Stimulated activated effector memory CD8-positive, alpha-beta T cell treated with anti-CD3 and anti-CD28 coated beads, Interleukin-12 subunit alpha, Interleukin-12 subunit beta, amount 100 ng/mL, for 72 hours (primary cell): Measurements from ENCODE around the gene NELL2.
A peak's percentile ranks its signal among the peaks of the same experiment; 100 is the strongest.
"Not testable (repeated sequence)": the region's sequence is repeated elsewhere in the genome, so short reads cannot be mapped to it uniquely, and the experiment has no call there.

ENCODE experiments used
- ATAC-seq: fragments of 150-1000 bp; cut with Tn5 transposase; 2 replicates; pipeline ENCODE4 v1.10.0; 2021
- DNase-seq, 2 donors: peaks; one replicate each; pipeline ENCODE4 v3.0.0; 2021 to 2022; ENCODE audit warnings: low spot score in 2 of 2
- H3K27ac Mint-ChIP-seq: one replicate; pipeline ENCODE4 v1.8.0; 2022; ENCODE audit warnings: mild to moderate bottlenecking, mixed read lengths
- H3K36me3 Mint-ChIP-seq: one replicate; pipeline ENCODE4 v1.8.0; 2022; ENCODE audit warnings: mild to moderate bottlenecking, mixed read lengths
- H3K4me1 Mint-ChIP-seq: one replicate; pipeline ENCODE4 v1.8.0; 2022; ENCODE audit warnings: mixed read lengths
- H3K4me3 Mint-ChIP-seq: one replicate; pipeline ENCODE4 v1.8.0; 2022; ENCODE audit warnings: mild to moderate bottlenecking, mixed read lengths
- H3K9me3 Mint-ChIP-seq: one replicate; pipeline ENCODE4 v1.8.0; 2022; ENCODE audit warnings: mixed read lengths

The NELL2 gene

DNA sequence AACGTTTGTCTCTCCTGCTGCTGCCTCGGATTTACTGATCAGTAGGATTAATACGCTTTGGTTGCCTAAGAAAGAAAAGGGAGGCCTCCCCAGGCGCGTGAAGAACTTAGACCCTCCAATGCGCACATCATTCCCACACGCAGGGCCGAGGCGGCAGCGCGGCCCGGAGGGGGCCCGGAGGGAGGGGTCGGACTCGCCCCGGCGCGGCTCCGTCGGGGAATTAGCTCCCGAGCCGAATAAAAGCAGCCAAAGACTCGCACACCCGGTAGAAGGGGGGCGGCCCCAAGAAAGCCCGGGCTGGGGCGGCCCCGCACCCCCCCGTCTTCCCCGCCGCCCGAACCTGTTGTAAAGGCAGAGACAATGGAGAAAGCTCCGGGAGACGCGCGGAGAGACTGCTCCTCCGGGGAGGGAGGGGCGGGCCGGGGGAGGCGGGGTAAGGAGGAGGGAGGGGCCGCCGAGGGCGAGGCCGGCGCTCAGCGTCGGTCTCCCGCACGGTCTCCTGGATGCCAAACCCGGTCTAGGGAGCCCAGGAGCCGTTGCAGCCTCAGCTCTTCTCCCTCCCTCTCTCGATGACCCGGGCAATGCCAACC lies at the start of gene NELL2:
NELL2 (minus strand) TSS at position 362 of the 590 bp plus-strand sequence. CDS start 446 bp downstream, outside the sequence.
- peak within 1 kb of the TSS; percentile 96 for H3K4me3 Mint-ChIP-seq
- peaks cover 20% of the 10 kb centered on the region for H3K4me1 Mint-ChIP-seq
- H3K27ac Mint-ChIP-seq, result peak within 1 kb of the TSS; percentile 61
- H3K9me3 Mint-ChIP-seq, result peaks cover 6% of the 10 kb centered on the region
- ATAC-seq (peak; percentile 88), DNase-seq (peak; percentile 36 to 73)
- H3K36me3 Mint-ChIP-seq, result no peaks in the 10 kb centered on the region

DNA sequence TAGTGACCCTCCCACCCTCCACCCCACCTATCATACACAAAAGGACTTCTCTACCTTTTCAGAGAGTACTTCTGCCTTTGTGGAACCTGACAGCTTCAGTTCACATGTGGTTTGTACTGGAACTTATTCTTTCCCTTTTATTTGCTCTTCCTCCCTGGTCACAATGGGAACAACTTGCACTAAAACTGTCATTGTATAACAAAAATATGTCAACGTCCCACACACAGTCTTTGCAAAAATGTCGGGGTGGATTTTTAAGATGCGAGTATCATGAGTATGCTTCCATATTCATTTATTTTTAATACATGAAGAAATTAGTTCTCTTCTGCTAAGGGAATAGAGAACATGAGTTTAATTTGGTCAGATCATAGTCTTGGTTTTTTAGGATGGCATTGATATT lies 45.6 kb upstream of the NELL2 start:
- DNase-seq, result no peak
- H3K36me3 Mint-ChIP-seq, result no peaks in the 10 kb centered on the region
- H3K9me3 Mint-ChIP-seq, result no peaks in the 10 kb centered on the region
- no peak overlapping the region for H3K4me3 Mint-ChIP-seq
- no peak overlapping the region for H3K27ac Mint-ChIP-seq
- ATAC-seq, result no peak
- H3K4me1 Mint-ChIP-seq, result no peaks in the 10 kb centered on the region

DNA sequence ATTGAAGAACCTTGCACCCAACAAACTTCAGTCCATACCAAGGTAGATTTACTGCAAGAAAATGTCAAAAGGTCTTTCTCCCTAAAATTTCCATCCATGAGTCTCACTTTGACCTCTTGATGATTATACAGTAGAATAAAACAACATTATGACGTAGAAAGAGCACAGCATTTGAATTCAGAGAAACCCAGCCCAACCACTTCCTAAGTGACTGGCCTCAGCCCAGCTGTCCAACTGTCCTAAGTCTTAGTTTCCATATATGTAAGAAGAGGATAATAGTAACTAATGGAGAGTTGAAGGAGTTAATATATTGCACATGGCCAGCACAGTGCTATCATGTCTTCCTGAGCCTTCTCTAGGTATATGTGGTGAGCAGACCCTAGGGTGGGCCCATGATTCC lies 41.0 kb upstream of the NELL2 start:
- ATAC-seq (no peak), DNase-seq (no peak)
- Mint-ChIP-seq H3K27ac (no peak overlapping the region), H3K9me3 (no peaks in the 10 kb centered on the region), H3K4me1 (no peaks in the 10 kb centered on the region), H3K36me3 (no peaks in the 10 kb centered on the region), H3K4me3 (no peak overlapping the region)

DNA sequence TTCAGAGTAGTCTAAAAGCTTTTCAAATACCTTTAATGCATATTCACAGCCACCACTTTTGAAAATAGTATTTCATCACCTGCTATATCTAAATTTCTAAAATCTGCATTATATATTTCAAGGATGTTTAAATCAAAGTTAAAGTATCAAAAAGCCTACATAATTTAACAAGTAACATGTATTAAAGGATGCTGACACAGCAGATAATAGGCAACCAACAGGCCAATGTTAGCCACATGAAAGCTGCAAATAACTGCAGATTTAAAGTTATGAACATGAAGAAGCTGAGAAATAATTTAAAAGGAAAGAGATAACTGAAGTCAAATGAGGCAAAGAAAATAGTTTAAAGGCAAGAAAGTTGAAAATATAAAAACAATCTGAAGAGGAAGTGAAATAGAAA lies 39.8 kb upstream of the NELL2 start:
- no peaks in the 10 kb centered on the region for H3K36me3 Mint-ChIP-seq
- H3K4me1 Mint-ChIP-seq, result no peaks in the 10 kb centered on the region
- H3K9me3 Mint-ChIP-seq, result no peaks in the 10 kb centered on the region
- no peak for DNase-seq
- no peak for ATAC-seq
- no peak overlapping the region for H3K4me3 Mint-ChIP-seq
- H3K27ac Mint-ChIP-seq, result no peak overlapping the region

DNA sequence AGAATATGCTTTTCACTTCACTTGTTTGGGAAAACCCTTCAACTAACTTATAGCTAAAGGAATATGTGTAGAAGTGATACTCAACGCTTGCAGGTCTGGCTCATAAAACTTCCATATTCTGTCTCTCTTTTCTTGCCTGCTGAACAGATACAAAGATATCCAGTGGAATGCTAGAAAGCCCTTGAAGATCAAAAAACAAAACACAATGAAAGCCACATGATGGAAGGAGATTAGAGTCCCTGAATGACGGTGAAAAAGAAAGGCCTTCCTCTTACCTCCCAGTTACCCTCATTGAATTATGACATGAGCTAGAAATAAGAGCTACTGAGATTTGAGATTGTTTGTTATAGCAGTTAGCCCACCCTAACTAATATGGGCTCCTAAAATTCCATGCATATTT lies 28.2 kb upstream of the NELL2 start:
- no peak for ATAC-seq
- peaks cover 5% of the 10 kb centered on the region for H3K9me3 Mint-ChIP-seq
- H3K4me3 Mint-ChIP-seq, result no peak overlapping the region
- H3K27ac Mint-ChIP-seq, result no peak overlapping the region
- no peak for DNase-seq
- no peaks in the 10 kb centered on the region for H3K36me3 Mint-ChIP-seq
- H3K4me1 Mint-ChIP-seq, result no peaks in the 10 kb centered on the region

DNA sequence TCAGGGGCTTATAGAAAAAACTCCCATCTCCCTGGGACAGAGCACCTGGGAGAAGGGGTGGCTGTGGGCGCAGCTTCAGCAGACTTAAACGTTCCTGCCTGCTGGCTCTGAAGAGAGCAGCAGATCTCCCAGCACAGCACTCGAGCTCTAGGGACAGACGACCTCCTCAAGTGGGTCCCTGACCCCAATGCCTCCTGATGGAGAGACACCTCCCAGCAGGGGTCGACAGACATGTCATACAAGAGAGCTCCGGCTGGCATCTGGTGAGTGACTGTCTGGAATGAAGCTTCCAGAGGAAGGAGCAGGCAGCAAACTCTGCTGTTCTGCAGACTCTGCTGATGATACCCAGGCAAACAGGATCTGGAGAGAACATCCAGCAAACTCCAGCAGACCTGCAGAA lies 22.0 kb upstream of the NELL2 start:
- not testable (repeated sequence) for H3K4me1 Mint-ChIP-seq, H3K4me3 Mint-ChIP-seq, DNase-seq, ATAC-seq, H3K36me3 Mint-ChIP-seq, H3K27ac Mint-ChIP-seq
- H3K9me3 Mint-ChIP-seq, result peaks cover 14% of the 10 kb centered on the region

DNA sequence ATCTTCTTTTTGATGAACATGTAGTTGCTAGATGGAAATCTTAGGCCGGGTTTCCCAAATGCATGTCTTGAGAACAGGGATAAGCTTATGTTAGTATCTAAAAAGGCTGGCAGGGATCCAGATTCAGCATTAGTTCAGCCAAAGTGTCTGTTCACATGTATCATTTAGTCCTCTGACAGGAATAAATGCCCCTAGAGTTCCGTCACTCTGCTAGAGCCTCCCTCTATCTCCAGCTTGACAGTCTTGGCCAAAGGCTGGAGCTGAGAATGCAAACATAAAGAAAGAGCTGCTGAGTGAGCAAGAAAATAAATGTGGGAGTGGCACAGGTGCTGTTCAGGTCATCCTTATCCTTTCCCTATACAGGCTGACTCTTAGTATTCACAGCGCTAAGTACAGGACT lies 13.8 kb upstream of the NELL2 start:
- no peak overlapping the region for H3K27ac Mint-ChIP-seq
- H3K4me1 Mint-ChIP-seq, result no peaks in the 10 kb centered on the region
- no peaks in the 10 kb centered on the region for H3K9me3 Mint-ChIP-seq
- DNase-seq (no peak), ATAC-seq (no peak)
- no peaks in the 10 kb centered on the region for H3K36me3 Mint-ChIP-seq
- H3K4me3 Mint-ChIP-seq, result no peak overlapping the region

DNA sequence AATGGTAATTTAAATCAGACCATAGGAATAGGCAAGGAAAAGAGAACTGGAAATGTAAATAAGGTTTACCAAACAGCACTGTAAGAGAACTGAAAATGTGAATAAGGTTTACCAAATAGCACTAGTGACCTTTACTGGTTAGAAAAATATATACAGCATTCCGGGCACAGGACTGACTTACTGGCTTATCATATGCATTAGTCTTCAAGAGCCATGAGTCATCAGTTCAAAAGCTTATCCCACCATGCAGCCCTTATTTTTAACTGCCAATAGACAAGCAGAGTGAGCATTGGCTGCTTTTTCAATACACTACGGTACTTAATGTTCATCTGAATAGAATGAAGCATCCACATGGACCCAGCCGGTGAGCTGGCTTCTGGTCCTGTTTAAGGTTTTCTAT lies 13.0 kb upstream of the NELL2 start:
- H3K27ac Mint-ChIP-seq, result no peak overlapping the region
- ATAC-seq (no peak), DNase-seq (no peak)
- no peaks in the 10 kb centered on the region for H3K9me3 Mint-ChIP-seq
- no peak overlapping the region for H3K4me3 Mint-ChIP-seq
- H3K4me1 Mint-ChIP-seq, result no peaks in the 10 kb centered on the region
- H3K36me3 Mint-ChIP-seq, result no peaks in the 10 kb centered on the region

DNA sequence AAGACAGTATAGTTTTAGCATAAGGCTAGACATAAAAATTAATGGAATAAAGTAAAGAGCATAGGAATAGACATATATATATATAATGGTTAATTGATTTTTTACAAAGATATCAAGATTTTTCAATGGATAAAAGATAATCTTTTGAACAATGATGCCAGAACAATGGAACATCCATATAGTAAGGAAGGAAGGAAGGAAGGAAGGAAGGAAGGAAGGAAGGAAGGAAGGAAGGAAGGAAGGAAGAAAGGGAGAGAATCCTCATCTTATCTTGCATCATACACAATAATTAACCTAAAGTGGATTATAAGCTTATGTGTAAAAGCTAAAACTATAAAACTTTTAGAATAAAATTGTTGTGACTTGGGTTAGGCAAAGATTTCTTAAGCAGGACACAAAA lies 9.8 kb upstream of the NELL2 start:
- ATAC-seq (no peak), DNase-seq (no peak)
- no peaks in the 10 kb centered on the region for H3K4me1 Mint-ChIP-seq
- peaks cover 6% of the 10 kb centered on the region for H3K9me3 Mint-ChIP-seq
- no peak overlapping the region for H3K4me3 Mint-ChIP-seq
- H3K27ac Mint-ChIP-seq, result no peak overlapping the region
- no peaks in the 10 kb centered on the region for H3K36me3 Mint-ChIP-seq

DNA sequence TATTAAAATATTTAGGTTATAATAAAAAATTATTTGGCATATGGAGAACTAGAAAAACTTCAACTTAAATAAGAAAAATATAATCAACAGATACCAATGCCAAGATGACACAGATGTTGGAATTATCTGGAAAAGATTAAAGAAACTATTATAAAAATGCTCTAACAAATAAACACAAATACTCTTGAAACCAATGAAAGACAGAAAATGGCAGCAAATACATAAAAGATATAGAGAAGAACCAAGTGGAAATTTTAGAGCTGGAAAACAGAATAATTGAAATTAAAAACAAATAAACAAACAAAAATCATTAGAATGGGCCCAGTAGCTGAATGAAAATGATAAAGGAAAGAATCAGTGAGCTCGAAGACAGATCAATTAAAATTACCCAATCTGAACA lies 5.1 kb upstream of the NELL2 start:
- peaks cover 11% of the 10 kb centered on the region for H3K9me3 Mint-ChIP-seq
- ATAC-seq (no peak), DNase-seq (no peak)
- H3K27ac Mint-ChIP-seq, result no peak overlapping the region
- no peak overlapping the region for H3K4me3 Mint-ChIP-seq
- peaks cover 10% of the 10 kb centered on the region for H3K4me1 Mint-ChIP-seq
- no peaks in the 10 kb centered on the region for H3K36me3 Mint-ChIP-seq

DNA sequence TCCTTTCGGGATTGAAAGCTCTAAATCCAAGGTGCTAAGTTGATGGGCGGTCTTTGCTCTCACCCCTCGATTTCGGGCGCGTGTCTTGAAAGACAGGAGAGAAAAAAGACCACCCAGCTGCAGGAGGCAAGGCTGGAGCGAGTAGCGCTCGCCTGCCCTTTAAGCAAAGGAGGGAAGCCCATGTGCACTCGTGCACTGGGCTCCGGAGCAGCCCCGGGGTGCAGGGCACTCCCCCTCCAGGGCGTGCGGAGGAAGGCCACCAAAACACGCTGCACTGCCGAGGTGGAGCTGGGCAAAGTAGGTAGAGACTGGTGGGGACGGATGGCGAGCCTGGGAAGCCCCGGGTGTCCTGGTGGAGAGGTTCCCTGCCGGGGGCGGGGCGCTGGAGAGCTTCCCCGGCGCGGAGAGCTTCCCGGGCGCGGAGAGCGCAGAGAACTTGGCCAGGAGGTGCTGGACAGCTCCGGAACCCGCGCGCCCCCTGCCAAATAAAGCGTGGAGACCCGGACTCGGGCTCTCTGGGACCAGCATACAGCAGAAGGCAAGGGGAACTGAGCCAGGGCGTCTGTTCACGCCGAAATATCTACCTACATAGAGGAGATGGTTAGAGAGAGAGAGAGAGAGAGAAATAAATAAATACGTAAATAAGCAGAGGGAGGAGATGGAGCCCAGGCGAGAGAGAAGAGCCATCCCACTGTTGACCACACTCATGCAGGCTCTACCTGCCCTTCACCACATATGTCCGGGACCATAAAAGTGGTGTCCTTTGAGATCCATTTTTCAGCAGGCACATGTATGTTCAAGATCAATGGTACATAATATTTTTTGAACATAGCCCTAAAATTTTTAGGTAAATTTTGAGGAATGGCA lies 662 bp upstream of the NELL2 start:
- Mint-ChIP-seq H3K36me3 (no peaks in the 10 kb centered on the region), H3K4me3 (peak overlapping the region; percentile 96), H3K9me3 (peaks cover 11% of the 10 kb centered on the region), H3K4me1 (peaks cover 20% of the 10 kb centered on the region), H3K27ac (no peak overlapping the region)
- ATAC-seq (peak; percentile 87), DNase-seq (no peak)

DNA sequence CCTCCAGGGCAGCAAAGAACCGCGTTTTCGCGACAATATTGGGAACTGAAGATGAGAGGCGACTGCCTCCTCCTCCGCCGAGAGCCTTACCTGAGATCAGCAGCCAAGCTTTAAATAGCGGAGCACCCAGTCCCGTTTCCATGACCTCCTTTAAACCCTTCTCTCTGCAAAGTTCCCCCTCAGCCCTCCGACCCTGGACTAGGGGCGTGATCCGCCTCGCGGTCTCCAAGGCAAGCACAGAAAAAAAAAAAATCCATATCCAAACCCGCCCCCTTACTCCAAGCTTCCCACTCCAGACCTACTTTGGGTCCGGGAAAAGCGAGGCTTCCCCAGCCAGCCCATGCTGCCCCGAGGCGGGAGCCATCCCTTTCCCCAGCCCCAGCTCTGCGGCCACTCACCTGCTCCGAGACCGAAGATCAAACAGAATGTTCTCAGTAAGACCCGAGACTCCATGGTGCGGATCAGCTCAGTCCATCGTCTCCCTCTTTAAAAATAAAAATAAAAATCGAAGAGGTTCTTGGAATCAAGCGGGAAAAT lies 630 bp downstream of the NELL2 start:
- ATAC-seq, result peak; percentile 3
- peaks cover 11% of the 10 kb centered on the region for H3K9me3 Mint-ChIP-seq
- peak overlapping the region; percentile 61 for H3K27ac Mint-ChIP-seq
- DNase-seq, result peak in 1 of 2 donors; percentile 53
- no peaks in the 10 kb centered on the region for H3K36me3 Mint-ChIP-seq
- H3K4me3 Mint-ChIP-seq, result peak overlapping the region; percentile 96
- peaks cover 20% of the 10 kb centered on the region for H3K4me1 Mint-ChIP-seq

DNA sequence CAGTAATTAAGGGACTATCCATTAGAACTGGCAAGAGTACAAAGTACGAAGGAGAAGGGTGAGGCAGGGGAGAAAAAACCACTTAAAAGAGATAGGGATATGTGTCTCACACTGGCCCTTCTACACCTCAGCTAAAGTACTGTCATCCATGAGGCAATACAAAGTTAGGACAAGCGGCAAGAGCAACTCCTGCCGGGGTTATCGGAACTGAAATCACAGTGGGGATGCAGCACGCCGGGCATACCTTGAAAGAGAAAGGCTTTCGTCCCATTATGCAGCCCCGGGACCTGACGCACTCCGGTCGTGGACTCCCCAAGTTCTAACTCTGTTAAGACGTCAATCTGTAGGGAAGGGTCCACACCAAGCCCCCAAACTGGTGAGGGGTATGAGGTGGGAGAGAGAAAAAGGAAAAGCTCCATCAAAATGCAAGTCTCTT lies 1.1 kb downstream of the NELL2 start:
- DNase-seq, result peak in 1 of 2 donors; percentile 61
- Mint-ChIP-seq H3K4me1 (peaks cover 24% of the 10 kb centered on the region), H3K27ac (peak overlapping the region; percentile 61), H3K4me3 (peak overlapping the region; percentile 96), H3K9me3 (peaks cover 10% of the 10 kb centered on the region), H3K36me3 (peaks cover 3% of the 10 kb centered on the region)
- peak; percentile 25 for ATAC-seq

DNA sequence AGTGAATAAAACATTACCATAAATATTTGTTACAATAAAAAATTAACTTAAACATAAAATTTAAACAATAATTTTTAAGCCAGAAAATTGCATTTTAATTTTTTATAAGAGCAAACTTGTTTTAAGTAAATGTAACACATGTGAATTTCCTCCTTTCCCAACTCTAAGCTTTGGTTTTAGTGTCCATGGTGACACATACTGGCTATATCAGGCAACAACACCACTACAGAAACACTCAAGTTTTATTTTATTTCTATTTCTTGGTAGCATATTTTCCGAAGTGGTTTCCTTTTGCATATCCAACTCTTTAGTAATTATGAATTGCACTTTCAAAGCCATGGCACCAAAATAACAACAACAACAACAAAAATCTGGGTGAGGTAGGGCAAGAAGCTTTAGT lies 2.2 kb downstream of the NELL2 start:
- Mint-ChIP-seq H3K4me3 (peak overlapping the region; percentile 96), H3K27ac (no peak overlapping the region), H3K36me3 (peaks cover 9% of the 10 kb centered on the region), H3K9me3 (peaks cover 7% of the 10 kb centered on the region), H3K4me1 (peaks cover 30% of the 10 kb centered on the region)
- ATAC-seq (no peak), DNase-seq (no peak)

DNA sequence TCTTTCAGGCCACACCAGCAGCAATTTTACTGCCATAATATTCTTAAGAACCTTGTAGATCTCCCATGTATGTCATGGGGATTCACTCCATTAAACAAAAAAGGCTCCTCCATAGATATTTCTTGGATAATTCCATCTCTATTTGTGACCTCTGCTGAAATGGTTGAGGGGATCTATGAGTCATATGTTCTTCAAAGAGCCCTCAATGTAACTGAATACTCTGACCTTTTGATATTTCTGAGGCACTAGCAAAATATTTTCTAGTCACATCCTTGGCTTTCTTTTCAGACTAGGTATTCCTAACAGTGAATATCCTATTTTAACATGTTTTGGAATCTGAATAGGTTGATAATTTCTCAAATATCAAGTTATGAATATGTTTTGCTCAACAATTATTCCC lies 6.6 kb downstream of the NELL2 start:
- ATAC-seq, result no peak
- Mint-ChIP-seq H3K4me3 (no peak overlapping the region), H3K9me3 (peaks cover 12% of the 10 kb centered on the region), H3K4me1 (peaks cover 10% of the 10 kb centered on the region), H3K27ac (no peak overlapping the region), H3K36me3 (peaks cover 18% of the 10 kb centered on the region)
- DNase-seq, result no peak

DNA sequence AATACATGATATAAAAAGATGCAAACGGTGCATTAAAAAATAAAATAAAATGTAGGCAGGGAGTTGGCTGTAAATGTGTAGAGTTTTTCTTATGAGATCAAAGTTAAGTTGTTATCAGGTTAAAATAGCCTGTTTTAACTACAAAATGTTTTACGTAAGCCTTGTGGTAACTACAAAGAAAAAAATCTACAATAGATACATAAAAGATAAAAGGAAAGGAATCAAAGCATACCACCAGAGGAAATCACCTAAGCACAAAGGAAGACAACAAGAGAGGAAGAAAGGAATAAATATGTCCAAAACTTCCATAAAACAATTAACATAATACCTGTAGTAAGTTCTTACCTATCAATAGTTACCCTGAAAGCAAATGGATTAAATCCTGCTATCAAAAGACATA lies 12.2 kb downstream of the NELL2 start:
- DNase-seq, result no peak
- no peak for ATAC-seq
- H3K36me3 Mint-ChIP-seq, result peaks cover 10% of the 10 kb centered on the region
- H3K9me3 Mint-ChIP-seq, result peaks cover 18% of the 10 kb centered on the region
- H3K4me3 Mint-ChIP-seq, result no peak overlapping the region
- H3K4me1 Mint-ChIP-seq, result peaks cover 13% of the 10 kb centered on the region
- H3K27ac Mint-ChIP-seq, result no peak overlapping the region
